K562 (cell line): ENCODE measurements around the gene RAE1. TPM values are rescaled to one million over a fixed set of nuclear protein-coding genes. Genes with fewer than 3 reads are reported as not detected.

Experiments
- ARNT ChIP-seq, 2 experiments: fragments of 450-650 bp; IDR thresholded peaks; 2 replicates each; pipeline ENCODE4 v1.6.1; 2016; ENCODE audit warnings: mild to moderate bottlenecking in 1 of 2
- ATF7 ChIP-seq: fragments of 450-650 bp; IDR thresholded peaks from 2 replicates; pipeline ENCODE4 v1.7.1; 2014; ENCODE audit warnings: mild to moderate bottlenecking, moderate library complexity
- BRD9 ChIP-seq: fragments of 450-650 bp; IDR thresholded peaks from 2 replicates; pipeline ENCODE4 v1.6.1; 2018; ENCODE audit warnings: low read depth; ENCODE audit not compliant: partially characterized antibody
- CREM ChIP-seq: IDR thresholded peaks from 2 replicates; pipeline ENCODE4 v1.6.1; 2014; ENCODE audit warnings: antibody characterized with exemption, low read depth
- CTBP1 ChIP-seq: fragments of 450-650 bp; IDR thresholded peaks from 2 replicates; pipeline ENCODE4 v1.6.1; 2016; ENCODE audit warnings: borderline replicate concordance
- CXXC5 ChIP-seq: fragments of 250-450 bp; sonication (Bioruptor Pico); IDR thresholded peaks from 2 replicates; pipeline ENCODE4 v1.8.0; 2022; ENCODE audit warnings: inconsistent platforms, mild to moderate bottlenecking, moderate library complexity
- GTF2B ChIP-seq: IDR thresholded peaks from 2 replicates; pipeline ENCODE4 v1.6.1; 2011; ENCODE audit not compliant: insufficient read length; ENCODE audit errors: extremely low read depth
- HMGN3 ChIP-seq: IDR thresholded peaks from 2 replicates; pipeline ENCODE4 v1.6.1; 2011; ENCODE audit warnings: borderline replicate concordance, low read depth, mild to moderate bottlenecking, mixed read lengths, low read length; ENCODE audit not compliant: insufficient read length; ENCODE audit errors: extremely low read depth
- MTF1 ChIP-seq: fragments of 250-450 bp; sonication (Bioruptor Pico); IDR thresholded peaks from 2 replicates; pipeline ENCODE4 v1.9.0; 2021; ENCODE audit warnings: moderate library complexity, mild to moderate bottlenecking, inconsistent platforms, borderline replicate concordance
- NBN ChIP-seq: fragments of 450-650 bp; IDR thresholded peaks from 2 replicates; pipeline ENCODE4 v1.6.1; 2016; ENCODE audit warnings: low read depth, mild to moderate bottlenecking
- NRF1 ChIP-seq, 2 experiments: fragments of 450-650 bp; IDR thresholded peaks in 1 of 2; conservative IDR thresholded peaks in 1 of 2; 2 replicates each; pipeline ENCODE4 v1.6.1; 2014; ENCODE audit warnings: mild to moderate bottlenecking in 2 of 2
- OTX1 ChIP-seq: fragments of 450-650 bp; formaldehyde crosslinking; IDR thresholded peaks from 2 replicates; pipeline ENCODE4 v1.4.0; 2022; ENCODE audit warnings: mild to moderate bottlenecking
- PHF8 ChIP-seq: fragments of 200-600 bp; sonication (generic); IDR thresholded peaks from 2 replicates; pipeline ENCODE4 v1.6.1; 2012; ENCODE audit warnings: mixed run types, mild to moderate bottlenecking, inconsistent platforms, low read length, moderate library complexity, borderline replicate concordance
- POLR2A ChIP-seq: fragments of 450-650 bp; conservative IDR thresholded peaks from 2 replicates; pipeline ENCODE4 v1.6.1; 2016
- POLR2B ChIP-seq: fragments of 450-650 bp; IDR thresholded peaks from 2 replicates; pipeline ENCODE4 v1.6.1; 2018; ENCODE audit warnings: low read depth; ENCODE audit not compliant: partially characterized antibody
- RB1 ChIP-seq: fragments of 450-650 bp; IDR thresholded peaks from 2 replicates; pipeline ENCODE4 v1.6.1; 2017; ENCODE audit warnings: low read depth, mild to moderate bottlenecking
- RBFOX2 ChIP-seq: fragments of 200-400 bp; formaldehyde crosslinking; IDR thresholded peaks from 2 replicates; pipeline ENCODE4 v1.6.1; 2017; ENCODE audit warnings: low read depth, mild to moderate bottlenecking, low read length, moderate library complexity
- SP1 ChIP-seq: sonication (generic); formaldehyde crosslinking; IDR thresholded peaks from 2 replicates; pipeline ENCODE4 v1.8.1; 2022; ENCODE audit warnings: mild to moderate bottlenecking, missing genetic modification reagents
- TAF1 ChIP-seq: IDR thresholded peaks from 2 replicates; pipeline ENCODE4 v1.6.1; 2011; ENCODE audit warnings: mild to moderate bottlenecking, low read length, moderate library complexity; ENCODE audit not compliant: insufficient read depth, control insufficient read depth, severe bottlenecking; ENCODE audit errors: extremely low read depth
- VEZF1 ChIP-seq: fragments of 200-800 bp; sonication (Bioruptor generic); IDR thresholded peaks from 2 replicates; pipeline ENCODE4 v1.6.1; 2017; ENCODE audit warnings: missing genetic modification characterization, missing compliant biosample characterization
- YY1 ChIP-seq, 3 experiments: IDR thresholded peaks; 2 replicates each; pipeline ENCODE4 v1.6.1; 2011; ENCODE audit warnings: low read length in 2 of 3, mild to moderate bottlenecking in 2 of 3, moderate library complexity in 2 of 3, borderline replicate concordance in 1 of 3, control low read depth in 1 of 3, low read depth in 1 of 3; ENCODE audit not compliant: insufficient read depth in 3 of 3, insufficient replicate concordance in 2 of 3, control insufficient read depth in 1 of 3, insufficient read length in 1 of 3; ENCODE audit errors: extremely low read depth in 1 of 3
- ZNF143 ChIP-seq: sonication (generic); formaldehyde crosslinking; IDR thresholded peaks from 2 replicates; pipeline ENCODE4 v1.9.0; 2022; ENCODE audit warnings: mild to moderate bottlenecking, missing genetic modification reagents
- ZNF316 ChIP-seq: fragments of 450-650 bp; IDR thresholded peaks from 2 replicates; pipeline ENCODE4 v1.6.1; 2016
- ZNF444 ChIP-seq: fragments of 250-450 bp; sonication (Bioruptor Pico); IDR thresholded peaks from 2 replicates; pipeline ENCODE4 v1.4.0; 2020; ENCODE audit warnings: mild to moderate bottlenecking, moderate library complexity
- polyA plus RNA-seq, 8 experiments: library from polyadenylated mRNA; depleted of rRNA in 4 of 8; stranded (reverse) in 5 of 8; unstranded in 3 of 8; fragments of >200 nt; fragmentation: Nextera tagmentation in 2 of 8; fragmentation: Illumina TruSeq in 1 of 8; extraction: Ambion mirVana in 2 of 8; extraction: Trizol in 1 of 8; gene quantifications; 2 replicates each; pipeline versions ENCODE4 v1.2.1 to v1.2.3, GENCODE V29; 2011 to 2014; ENCODE audit warnings: inconsistent platforms in 1 of 8, missing spikeins in 1 of 8
- total RNA-seq, 7 experiments: library from RNA; depleted of rRNA in 6 of 7; stranded (reverse); fragments of >200 nt in 6 of 7; fragmentation: Illumina TruSeq in 2 of 7; extraction: Trizol in 2 of 7; gene quantifications; 2 replicates each; pipeline versions ENCODE4 v1.2.1 to v1.2.3, GENCODE V29; 2011 to 2021; ENCODE audit warnings: low replicate concordance in 1 of 7
- TF ChIP-seq, protein P1 (sequence below), 2 experiments: IDR thresholded peaks; 2 replicates each; pipeline ENCODE4 v1.6.1; 2011; ENCODE audit warnings: borderline replicate concordance in 1 of 2, control low read depth in 1 of 2, low read depth in 1 of 2, low read length in 1 of 2, mild to moderate bottlenecking in 1 of 2, mixed read lengths in 1 of 2, moderate library complexity in 1 of 2; ENCODE audit not compliant: insufficient read depth in 1 of 2, insufficient read length in 1 of 2, poor library complexity in 1 of 2, severe bottlenecking in 1 of 2; ENCODE audit errors: extremely low read depth in 1 of 2

Gene RAE1
- total and polyA plus RNA-seq, 9 of the 15 experiments (the other 6 are each of a cell fraction or from before 2014, with no cell fraction given), result 33.7 to 248 (median 77.7) TPM

DNA sequence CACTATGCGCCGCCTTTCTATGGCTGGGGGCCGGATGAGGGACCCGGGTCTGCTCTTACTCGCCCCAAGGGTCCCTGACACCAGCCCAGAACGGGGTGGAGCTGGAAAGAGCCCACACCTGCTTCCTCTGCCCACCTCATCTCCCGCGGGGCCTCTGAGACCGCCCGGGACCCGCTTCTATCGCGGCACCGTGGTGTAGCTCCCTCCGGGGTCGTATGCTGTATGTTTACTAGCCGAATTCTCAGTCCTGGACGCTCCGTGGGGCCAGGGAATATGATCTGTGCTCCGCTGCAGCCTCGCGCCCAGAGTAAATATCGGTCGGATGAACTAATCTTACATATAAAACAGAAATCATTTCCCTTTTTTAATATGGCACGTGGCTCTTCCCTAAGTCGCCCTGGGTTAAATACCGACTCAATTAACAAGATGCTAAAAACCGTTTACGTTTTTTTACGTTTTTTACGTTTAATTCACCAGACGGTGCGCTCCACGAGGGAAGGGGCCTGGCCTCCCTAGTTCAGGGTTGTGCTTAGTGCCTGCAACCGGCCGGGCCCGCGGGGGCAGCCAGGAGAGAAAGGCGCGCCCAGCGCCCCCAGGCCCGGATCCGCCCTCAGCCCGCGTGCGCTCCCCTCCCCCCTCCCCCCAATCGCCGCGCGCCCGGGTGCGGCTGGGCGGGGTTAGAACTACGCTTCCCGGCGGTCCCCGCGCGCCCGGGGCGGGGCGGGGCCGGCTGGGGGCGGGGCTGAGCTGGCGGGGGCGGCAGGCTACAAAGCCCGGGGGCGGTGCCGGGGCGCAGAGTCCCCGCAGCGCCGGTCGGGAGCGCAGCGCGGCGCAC is 39.8 kb downstream of the RAE1 start, which contains the start of gene RBM38 (continued):
- TF ChIP-seq TAF1 (peak; percentile 43), ARNT (IDR thresholded peaks at IDR 0.05) (peak in 1 of 2 experiments; percentile 48; a peak in 1 of 4 replicates), BRD9 (peak; percentile 71), POLR2B (peak; percentile 65), MTF1 (CRISPR knock-in tag) (no peak), PHF8 (peak; percentile 38), RBFOX2 (peak; percentile 36; the same call in 1 of the 2 replicates), NRF1 (conservative IDR thresholded peaks at IDR 0.05 in 1 of 2, IDR thresholded peaks at IDR 0.05 in 1 of 2) (peak in 1 of 2 experiments; percentile 39; a peak in 2 of 4 replicates), ZNF316 (peak; percentile 32; the same call in 1 of the 2 replicates), VEZF1 (CRISPR knock-in tag) (peak; percentile 94), CXXC5 (peak; percentile 63), POLR2A (peak; percentile 76), ATF7 (0 out of 2 replicates have a peak, but pooled peaks have one; percentile 14), OTX1 (CRISPR knock-in tag) (no peak), NBN (peak; percentile 41; the same call in 1 of the 2 replicates), RB1 (peak; percentile 38; the same call in 1 of the 2 replicates), HMGN3 (no peak), GTF2B (peak; percentile 41), CREM (peak; percentile 37; the same call in 1 of the 2 replicates), ZNF143 (CRISPR knock-in tag) (peak; percentile 70), CTBP1 (peak; percentile 19), YY1 (IDR thresholded peaks at IDR 0.05; ENCODE audit: borderline replicate concordance in 1 of 3, control insufficient read depth in 1 of 3, extremely low read depth in 1 of 3, insufficient read depth in 3 of 3, insufficient read length in 1 of 3, insufficient replicate concordance in 2 of 3, low read depth in 1 of 3, low read length in 2 of 3) (peak in 1 of 3 experiments; percentile 67), SP1 (CRISPR knock-in tag) (no peak), ZNF444 (peak; percentile 63; the same call in 1 of the 2 replicates)
- TF ChIP-seq, protein P1, sequence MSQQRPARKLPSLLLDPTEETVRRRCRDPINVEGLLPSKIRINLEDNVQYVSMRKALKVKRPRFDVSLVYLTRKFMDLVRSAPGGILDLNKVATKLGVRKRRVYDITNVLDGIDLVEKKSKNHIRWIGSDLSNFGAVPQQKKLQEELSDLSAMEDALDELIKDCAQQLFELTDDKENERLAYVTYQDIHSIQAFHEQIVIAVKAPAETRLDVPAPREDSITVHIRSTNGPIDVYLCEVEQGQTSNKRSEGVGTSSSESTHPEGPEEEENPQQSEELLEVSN (IDR thresholded peaks at IDR 0.05; ENCODE audit: borderline replicate concordance in 1 of 2, extremely low read depth in 1 of 2, insufficient read depth in 1 of 2, insufficient read length in 1 of 2, low read depth in 1 of 2, low read length in 1 of 2, poor library complexity in 1 of 2, severe bottlenecking in 1 of 2), result peak; percentile 22 to 87
